ENCODE results near the gene GID8. TPM values are rescaled to one million over a fixed set of nuclear protein-coding genes. Genes with fewer than 3 reads are reported as not detected.

GID8 gene
- total RNA-seq, 4 donors from 2014 or later = 39.6 to 59.3 (median 44.2) TPM

- intact Hi-C loops (cut with DNase I; ENCODE audit: low total_unique reads) = no loop called here
- TF ChIP-seq CTCF (IDR thresholded peaks at IDR 0.05) (no peak), POLR2A (IDR thresholded peaks at IDR 0.05) (no peak)
- WGBS, 2 donors = 94% methylated on average over 30 of the region's 30 CpGs
- H3K4me3 ChIP-seq (ENCODE audit: low read depth, poor library complexity, severe bottlenecking) = no peak overlapping the region
- DNase-seq (ENCODE audit: low spot score in 2 of 2) = no peak
Measured at GRCh38 chr20:62962221-62962879, 24.4 kb downstream of the GID8 start.

GRCh38 chr20:62962891-62963613 lies 25.1 kb downstream of the GID8 start:
- WGBS, 2 donors = 90 to 91% methylated on average over 30 to 32 of the region's 32 CpGs
- no peak overlapping the region for H3K4me3 ChIP-seq (ENCODE audit: low read depth, poor library complexity, severe bottlenecking)
- TF ChIP-seq CTCF (IDR thresholded peaks at IDR 0.05) = no peak
- no peak for TF ChIP-seq POLR2A (IDR thresholded peaks at IDR 0.05)
- no peak for DNase-seq (ENCODE audit: low spot score in 2 of 2)
- intact Hi-C loops (cut with DNase I; ENCODE audit: low total_unique reads) = no loop called here

GRCh38 chr20:62963614-62964397 lies 25.9 kb downstream of the GID8 start:
- no peak overlapping the region for H3K4me3 ChIP-seq (ENCODE audit: low read depth, poor library complexity, severe bottlenecking)
- WGBS, 2 donors = 87 to 89% methylated on average over 17 to 21 of the region's 32 CpGs
- no peak for DNase-seq (ENCODE audit: low spot score in 2 of 2)
- intact Hi-C loops (cut with DNase I; ENCODE audit: low total_unique reads) = no loop called here
- no peak for TF ChIP-seq CTCF (IDR thresholded peaks at IDR 0.05)
- no peak for TF ChIP-seq POLR2A (IDR thresholded peaks at IDR 0.05)

GRCh38 chr20:62964700-62965099 lies 26.8 kb downstream of the GID8 start:
- no peak for DNase-seq (ENCODE audit: low spot score in 2 of 2)
- 40 to 52% methylated on average over 20 of the region's 20 CpGs for WGBS, 2 donors
- intact Hi-C loops (cut with DNase I; ENCODE audit: low total_unique reads) = no loop called here
- no peak overlapping the region for H3K4me3 ChIP-seq (ENCODE audit: low read depth, poor library complexity, severe bottlenecking)
- TF ChIP-seq POLR2A (IDR thresholded peaks at IDR 0.05) (no peak), CTCF (IDR thresholded peaks at IDR 0.05) (no peak)

- H3K4me3 ChIP-seq (ENCODE audit: low read depth, poor library complexity, severe bottlenecking) = no peak overlapping the region
- TF ChIP-seq CTCF (IDR thresholded peaks at IDR 0.05) (no peak), POLR2A (IDR thresholded peaks at IDR 0.05) (no peak)
- 79 to 82% methylated on average over 19 of the region's 19 CpGs for WGBS, 2 donors
- no peak for DNase-seq (ENCODE audit: low spot score in 2 of 2)
- intact Hi-C loops (cut with DNase I; ENCODE audit: low total_unique reads) = no loop called here
Measured at GRCh38 chr20:62965363-62965771, 27.4 kb downstream of the GID8 start.
